ENCODE measurements around the gene CTDP1. TPM values are rescaled to one million over a fixed set of nuclear protein-coding genes. Genes with fewer than 3 reads are reported as not detected.

CTDP1 gene
- total RNA-seq, 1 experiment from 2014 or later, result 16.1 TPM

- Mint-ChIP-seq H3K27ac (ENCODE audit: unreplicated experiment) (no peak overlapping the region), H3K36me3 (ENCODE audit: insufficient read depth, unreplicated experiment) (peaks cover 10% of the 10 kb centered on the region), H3K9me3 (ENCODE audit: unreplicated experiment) (no peaks in the 10 kb centered on the region), H3K27me3 (ENCODE audit: insufficient read depth, unreplicated experiment) (no peaks in the 10 kb centered on the region), H3K4me3 (ENCODE audit: unreplicated experiment) (no peak overlapping the region), H3K4me1 (ENCODE audit: low read depth, unreplicated experiment) (no peaks in the 10 kb centered on the region)
- ChIA-PET POLR2A (no interaction called here), CTCF (no interaction called here)
- intact Hi-C loops (cut with micrococcal nuclease; ENCODE audit: unreplicated experiment), result no loop called here
- TF ChIP-seq CTCF (IDR thresholded peaks at IDR 0.05; ENCODE audit: insufficient read depth in 1 of 2, low read depth in 1 of 2, low read length in 1 of 2, severe bottlenecking in 1 of 2, unreplicated experiment in 1 of 2), result no peak
- no peaks in the 10 kb centered on the region for H3K4me1 ChIP-seq
- no peak for DNase-seq
- no peak overlapping the region for H3K4me3 ChIP-seq (ENCODE audit: low read depth, low read length)
- no peaks in the 10 kb centered on the region for H3K27me3 ChIP-seq (replicated peaks; ENCODE audit: control insufficient read depth, insufficient read depth, low read length)
- H3K9me3 ChIP-seq, result no peaks in the 10 kb centered on the region
- H3K36me3 ChIP-seq (ENCODE audit: control insufficient read depth, insufficient read depth, low read length), result no peaks in the 10 kb centered on the region
- no TSS peak for BruUV-seq (replicated peaks)
Observed at GRCh38 chr18:79694895-79695213, 15.3 kb downstream of the CTDP1 start.

- no peaks in the 10 kb centered on the region for H3K27me3 Mint-ChIP-seq (ENCODE audit: insufficient read depth, unreplicated experiment)
- POLR2A ChIA-PET, result no interaction called here
- no peaks in the 10 kb centered on the region for H3K4me1 ChIP-seq
- no TSS peak for BruUV-seq (replicated peaks)
- intact Hi-C loops (cut with micrococcal nuclease; ENCODE audit: unreplicated experiment), result no loop called here
- no peaks in the 10 kb centered on the region for H3K36me3 ChIP-seq (ENCODE audit: control insufficient read depth, insufficient read depth, low read length)
- H3K4me3 ChIP-seq (ENCODE audit: low read depth, low read length), result no peak overlapping the region
- no peak overlapping the region for H3K4me3 Mint-ChIP-seq (ENCODE audit: unreplicated experiment)
- no peak overlapping the region for H3K27ac Mint-ChIP-seq (ENCODE audit: unreplicated experiment)
- DNase-seq, result no peak
- H3K9me3 ChIP-seq, result no peaks in the 10 kb centered on the region
- no peaks in the 10 kb centered on the region for H3K4me1 Mint-ChIP-seq (ENCODE audit: low read depth, unreplicated experiment)
- CTCF ChIA-PET, result no interaction called here
- no peak for TF ChIP-seq CTCF (IDR thresholded peaks at IDR 0.05; ENCODE audit: insufficient read depth in 1 of 2, low read depth in 1 of 2, low read length in 1 of 2, severe bottlenecking in 1 of 2, unreplicated experiment in 1 of 2)
- no peaks in the 10 kb centered on the region for H3K27me3 ChIP-seq (replicated peaks; ENCODE audit: control insufficient read depth, insufficient read depth, low read length)
- H3K9me3 Mint-ChIP-seq (ENCODE audit: unreplicated experiment), result no peaks in the 10 kb centered on the region
- peaks cover 10% of the 10 kb centered on the region for H3K36me3 Mint-ChIP-seq (ENCODE audit: insufficient read depth, unreplicated experiment)
Observed at GRCh38 chr18:79695269-79695668, 15.7 kb downstream of the CTDP1 start.

- Mint-ChIP-seq H3K4me3 (ENCODE audit: unreplicated experiment) (no peak overlapping the region), H3K9me3 (ENCODE audit: unreplicated experiment) (no peaks in the 10 kb centered on the region), H3K4me1 (ENCODE audit: low read depth, unreplicated experiment) (no peaks in the 10 kb centered on the region), H3K27me3 (ENCODE audit: insufficient read depth, unreplicated experiment) (no peaks in the 10 kb centered on the region), H3K36me3 (ENCODE audit: insufficient read depth, unreplicated experiment) (peaks cover 10% of the 10 kb centered on the region), H3K27ac (ENCODE audit: unreplicated experiment) (no peak overlapping the region)
- ChIA-PET CTCF (no interaction called here), POLR2A (no interaction called here)
- intact Hi-C loops (cut with micrococcal nuclease; ENCODE audit: unreplicated experiment), result no loop called here
- no peak for TF ChIP-seq CTCF (IDR thresholded peaks at IDR 0.05; ENCODE audit: insufficient read depth in 1 of 2, low read depth in 1 of 2, low read length in 1 of 2, severe bottlenecking in 1 of 2, unreplicated experiment in 1 of 2)
- no TSS peak for BruUV-seq (replicated peaks)
- Histone ChIP-seq H3K36me3 (ENCODE audit: control insufficient read depth, insufficient read depth, low read length) (no peaks in the 10 kb centered on the region), H3K9me3 (no peaks in the 10 kb centered on the region), H3K4me1 (no peaks in the 10 kb centered on the region), H3K4me3 (ENCODE audit: low read depth, low read length) (no peak overlapping the region), H3K27me3 (replicated peaks; ENCODE audit: control insufficient read depth, insufficient read depth, low read length) (no peaks in the 10 kb centered on the region)
- DNase-seq, result no peak
Observed at GRCh38 chr18:79695856-79696850, 16.6 kb downstream of the CTDP1 start.
